ENCODE results near the gene KIF26A. TPM values are rescaled to one million over a fixed set of nuclear protein-coding genes. Genes with fewer than 3 reads are reported as not detected.

Gene KIF26A
- total and polyA plus RNA-seq, 2 donors (not counting 1 experiment from before 2014, with no cell fraction given): 0.15 TPM; not detected in 1

GRCh38 chr14:104100171-104101085 lies 38.0 kb upstream of the KIF26A start:
- H3K9me3 ChIP-seq (ENCODE audit: control extremely low read depth in 1 of 3, control insufficient read depth in 2 of 3, insufficient read depth in 1 of 3, low read length in 2 of 3): no peaks in the 10 kb centered on the region
- no peak overlapping the region for H3K4me3 ChIP-seq (ENCODE audit: control extremely low read depth in 1 of 5, extremely low read depth in 1 of 5, insufficient read depth in 1 of 5, low read depth in 2 of 5, low read length in 4 of 5)
- H4K20me1 ChIP-seq (ENCODE audit: control insufficient read depth, insufficient read depth, low read length, poor library complexity, severe bottlenecking): no peaks in the 10 kb centered on the region
- H3K27me3 Mint-ChIP-seq: peaks cover 3% of the 10 kb centered on the region
- no peak for ATAC-seq (ENCODE audit: low read depth)
- H3K4me3 Mint-ChIP-seq: no peak overlapping the region
- no peak for DNase-seq
- H3K4me1 ChIP-seq (ENCODE audit: control insufficient read depth in 2 of 2, insufficient read depth in 2 of 2, low read length in 2 of 2): no peaks in the 10 kb centered on the region
- H3K9me3 Mint-ChIP-seq (ENCODE audit: insufficient read depth): no peaks in the 10 kb centered on the region
- no peaks in the 10 kb centered on the region for H3K36me3 ChIP-seq (replicated peaks in 1 of 2; ENCODE audit: control extremely low read depth in 1 of 2, control insufficient read depth in 1 of 2, extremely low read depth in 1 of 2, insufficient read depth in 2 of 2, low read length in 1 of 2)
- ChIA-PET POLR2A (no interaction called here), CTCF (no interaction called here)
- H3K9ac ChIP-seq (ENCODE audit: low read length): no peak overlapping the region
- H3K27me3 ChIP-seq (replicated peaks in 1 of 4; ENCODE audit: control extremely low read depth in 1 of 4, control insufficient read depth in 3 of 4, insufficient read depth in 4 of 4, low read length in 3 of 4): no peaks in the 10 kb centered on the region
- H3K27ac ChIP-seq (ENCODE audit: low read length in 2 of 2): no peak overlapping the region
- TF ChIP-seq EZH2 (IDR thresholded peaks at IDR 0.05; ENCODE audit: borderline replicate concordance, insufficient read depth, low read depth, low read length, poor library complexity, severe bottlenecking) (no peak), CTCF (IDR thresholded peaks at IDR 0.05) (no peak)
- no peak overlapping the region for H2AFZ ChIP-seq (ENCODE audit: insufficient read depth, low read depth, low read length, poor library complexity, severe bottlenecking)
- intact Hi-C loops (cut with micrococcal nuclease): no loop called here
- no peak overlapping the region for H3K4me2 ChIP-seq (replicated peaks; ENCODE audit: low read depth, low read length, poor library complexity, severe bottlenecking)
- no peak overlapping the region for H3K27ac Mint-ChIP-seq
- no peaks in the 10 kb centered on the region for H3K79me2 ChIP-seq (ENCODE audit: control insufficient read depth, insufficient read depth, low read length)
- H3K4me1 Mint-ChIP-seq: peaks cover 2% of the 10 kb centered on the region
- 81% methylated on average over 22 of the region's 23 CpGs for WGBS (ENCODE audit: insufficient coverage)

- Histone ChIP-seq H3K4me1 (ENCODE audit: control insufficient read depth in 2 of 2, insufficient read depth in 2 of 2, low read length in 2 of 2) (no peaks in the 10 kb centered on the region), H2AFZ (ENCODE audit: insufficient read depth, low read depth, low read length, poor library complexity, severe bottlenecking) (no peak overlapping the region), H3K36me3 (replicated peaks in 1 of 2; ENCODE audit: control extremely low read depth in 1 of 2, control insufficient read depth in 1 of 2, extremely low read depth in 1 of 2, insufficient read depth in 2 of 2, low read length in 1 of 2) (no peaks in the 10 kb centered on the region), H3K4me3 (ENCODE audit: control extremely low read depth in 1 of 5, extremely low read depth in 1 of 5, insufficient read depth in 1 of 5, low read depth in 2 of 5, low read length in 4 of 5) (no peak overlapping the region), H3K4me2 (replicated peaks; ENCODE audit: low read depth, low read length, poor library complexity, severe bottlenecking) (no peak overlapping the region), H3K9me3 (ENCODE audit: control extremely low read depth in 1 of 3, control insufficient read depth in 2 of 3, insufficient read depth in 1 of 3, low read length in 2 of 3) (no peaks in the 10 kb centered on the region), H3K27me3 (replicated peaks in 1 of 4; ENCODE audit: control extremely low read depth in 1 of 4, control insufficient read depth in 3 of 4, insufficient read depth in 4 of 4, low read length in 3 of 4) (no peaks in the 10 kb centered on the region), H3K79me2 (ENCODE audit: control insufficient read depth, insufficient read depth, low read length) (no peaks in the 10 kb centered on the region), H3K9ac (ENCODE audit: low read length) (no peak overlapping the region), H4K20me1 (ENCODE audit: control insufficient read depth, insufficient read depth, low read length, poor library complexity, severe bottlenecking) (no peaks in the 10 kb centered on the region), H3K27ac (ENCODE audit: low read length in 2 of 2) (no peak overlapping the region)
- no peak for ATAC-seq (ENCODE audit: low read depth)
- ChIA-PET POLR2A (no interaction called here), CTCF (no interaction called here)
- no peak overlapping the region for H3K4me3 Mint-ChIP-seq
- no peak for DNase-seq
- no peaks in the 10 kb centered on the region for H3K27me3 Mint-ChIP-seq
- H3K9me3 Mint-ChIP-seq (ENCODE audit: insufficient read depth): no peaks in the 10 kb centered on the region
- no peak overlapping the region for H3K27ac Mint-ChIP-seq
- 83% methylated on average over 10 of the region's 16 CpGs for WGBS (ENCODE audit: insufficient coverage)
- intact Hi-C loops (cut with micrococcal nuclease): no loop called here
- no peak for TF ChIP-seq CTCF (IDR thresholded peaks at IDR 0.05)
- no peak for TF ChIP-seq EZH2 (IDR thresholded peaks at IDR 0.05; ENCODE audit: borderline replicate concordance, insufficient read depth, low read depth, low read length, poor library complexity, severe bottlenecking)
- no peaks in the 10 kb centered on the region for H3K4me1 Mint-ChIP-seq
Measured at GRCh38 chr14:104101086-104101621, 37.2 kb upstream of the KIF26A start.
